Activated CD8-positive, alpha-beta memory T cell treated with anti-CD3 and anti-CD28 coated beads for 36 hours (primary cell): ENCODE measurements around the gene SNW1. TPM values are rescaled to one million over a fixed set of nuclear protein-coding genes. Genes with fewer than 3 reads are reported as not detected.

Experiments
- CTCF ChIA-PET: fragments of 350-600 bp; sonication (Branson Sonifier 250); formaldehyde crosslinking; loops from one replicate; lab custom pipeline; 2021; ENCODE audit warnings: antibody characterized with exemption; lab: Charles Lee
- POLR2A ChIA-PET: fragments of 350-600 bp; sonication (Branson Sonifier 250); formaldehyde crosslinking; loops from one replicate; lab custom pipeline; 2021; ENCODE audit warnings: antibody characterized with exemption; lab: Charles Lee
- total RNA-seq, 2 experiments: library from RNA; stranded (reverse); gene quantifications; one replicate each; pipeline ENCODE4 v1.2.3, GENCODE V29; 2021

The SNW1 gene
- total RNA-seq, 2 experiments from 2014 or later = 108 to 114 TPM

GRCh38 chr14:77707355-77707723, 53.6 kb downstream of the SNW1 start:
- ChIA-PET CTCF (no interaction called here), POLR2A (interaction anchor here (1.3 kb wide), 1 partner anchor 31 kb away, joined by 4 read pairs; no protein-coding TSS in a partner anchor)

- ChIA-PET CTCF (no interaction called here), POLR2A (no interaction called here)
Observed at GRCh38 chr14:77691259-77691658, 69.7 kb downstream of the SNW1 start.

- POLR2A ChIA-PET = no interaction called here
- CTCF ChIA-PET = no interaction called here
Observed at GRCh38 chr14:77682158-77682553, 78.8 kb downstream of the SNW1 start.

- CTCF ChIA-PET = no interaction called here
Observed at GRCh38 chr14:77681196-77682157, 79.5 kb downstream of the SNW1 start.

GRCh38 chr14:77674931-77675330, 86.0 kb downstream of the SNW1 start:
- ChIA-PET CTCF (no interaction called here), POLR2A (no interaction called here)

More at GRCh38 chr14:77681196-77682157, 79.5 kb downstream of the SNW1 start:
- POLR2A ChIA-PET = no interaction called here

GRCh38 chr14:77673193-77673592, 87.8 kb downstream of the SNW1 start:
- CTCF ChIA-PET = no interaction called here
- POLR2A ChIA-PET = no interaction called here

Other genes with a start within 250 kb of the SNW1 start
- 10 to 100 TPM; 23.4 to 28.7 TPM for gene SPTLC2, start 144.5 kb downstream of the SNW1 start, total RNA-seq
- gene ALKBH1, start 53.1 kb downstream of the SNW1 start, total RNA-seq = 10 to 100 TPM; 17.5 to 19.7 TPM
- gene SLIRP, start 53.1 kb downstream of the SNW1 start, total RNA-seq = 100 to 1,000 TPM; 169 to 171 TPM
- 1 to 10 TPM; 5.5 to 6.2 TPM for gene ADCK1, start 39.0 kb upstream of the SNW1 start, total RNA-seq